Choroid plexus epithelial cell (primary cell): Measurements from ENCODE around the gene TJAP1.
A peak's percentile ranks its signal among the peaks of the same experiment; 100 is the strongest.

Experiments used
- DNase-seq: peaks from one replicate; pipeline ENCODE4 v3.0.0-alpha.2; 2010; ENCODE audit warnings: low read depth
- H3K4me3 ChIP-seq: 2 replicates; pipeline ENCODE4 v1.5.1; 2011; ENCODE audit warnings: low read depth, mild to moderate bottlenecking, control low read depth, low read length, moderate library complexity
- CTCF ChIP-seq: conservative IDR thresholded peaks from 2 replicates; pipeline ENCODE4 v1.5.1; 2011; ENCODE audit warnings: low read depth, mild to moderate bottlenecking, control low read depth, inconsistent platforms, low read length, moderate library complexity

The TJAP1 gene

GRCh38 chr6:43491750-43492661 is 14.6 kb downstream of the TJAP1 start:
- H3K4me3 ChIP-seq: no peak overlapping the region
- TF ChIP-seq CTCF: no peak
- DNase-seq: peak; percentile 77

GRCh38 chr6:43492673-43493072 is 15.3 kb downstream of the TJAP1 start:
- TF ChIP-seq CTCF: no peak
- peak; percentile 60 for DNase-seq
- H3K4me3 ChIP-seq: no peak overlapping the region

GRCh38 chr6:43493230-43493629 is 15.9 kb downstream of the TJAP1 start:
- H3K4me3 ChIP-seq: no peak overlapping the region
- DNase-seq: no peak
- no peak for TF ChIP-seq CTCF

- H3K4me3 ChIP-seq: no peak overlapping the region
- no peak for TF ChIP-seq CTCF
- no peak for DNase-seq
Measured at GRCh38 chr6:43493833-43494232, 16.5 kb downstream of the TJAP1 start.

- no peak overlapping the region for H3K4me3 ChIP-seq
- no peak for DNase-seq
- no peak for TF ChIP-seq CTCF
Measured at GRCh38 chr6:43494321-43494720, 17.0 kb downstream of the TJAP1 start.

GRCh38 chr6:43494766-43495165 is 17.4 kb downstream of the TJAP1 start:
- no peak overlapping the region for H3K4me3 ChIP-seq
- no peak for TF ChIP-seq CTCF
- no peak for DNase-seq

- DNase-seq: no peak
- peak; percentile 33 for TF ChIP-seq CTCF
- no peak overlapping the region for H3K4me3 ChIP-seq
Measured at GRCh38 chr6:43495409-43495941, 18.1 kb downstream of the TJAP1 start.
